GM21447 (cell line): ENCODE results near the gene TMX2.

Source experiments
- ATAC-seq: cut with Tn5 transposase; IDR thresholded peaks from one replicate; pipeline ENCODE4 v1.9.1; 2021; ENCODE audit not compliant: unreplicated experiment

Gene TMX2

DNA sequence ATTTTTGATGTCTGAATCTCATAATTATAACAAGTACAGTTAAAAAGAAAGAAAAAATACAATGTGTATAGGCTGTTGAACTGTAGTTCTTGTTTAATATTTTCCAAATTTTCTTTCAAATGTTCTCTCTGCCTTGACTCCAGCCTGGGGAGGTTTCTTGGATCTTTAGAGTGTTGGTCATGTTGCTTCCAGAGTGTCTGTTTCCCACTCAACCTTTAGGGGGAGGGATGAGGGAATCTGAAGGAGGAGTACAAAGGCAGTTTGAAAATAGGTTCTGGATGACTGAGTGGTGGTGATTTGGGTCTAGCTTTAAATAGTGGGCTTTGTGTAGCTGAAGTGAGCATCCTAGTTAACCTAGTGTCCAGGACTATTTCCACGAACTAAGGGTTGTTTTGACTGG is 51.2 kb downstream of the TMX2 start:
- ATAC-seq: no peak

DNA sequence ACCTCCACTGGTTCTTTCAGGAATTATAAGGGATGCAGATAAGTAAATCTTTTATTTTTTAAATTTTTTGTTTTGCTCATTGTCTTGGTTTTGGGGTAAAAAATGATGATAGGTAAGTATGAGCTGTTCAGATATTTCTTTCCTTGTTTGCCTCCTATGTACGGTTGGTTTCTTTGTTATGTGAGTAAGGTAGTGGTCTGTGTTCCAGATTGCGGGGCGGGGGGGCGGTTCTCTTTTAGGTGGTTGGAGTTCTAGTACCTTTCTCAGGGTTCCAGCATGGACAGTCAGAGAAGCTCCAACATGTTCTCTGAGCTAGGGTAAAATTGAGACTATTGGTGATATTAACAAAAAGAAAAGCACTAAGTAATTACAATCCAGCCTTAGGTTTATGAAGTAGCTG is 51.6 kb downstream of the TMX2 start:
- ATAC-seq: no peak

DNA sequence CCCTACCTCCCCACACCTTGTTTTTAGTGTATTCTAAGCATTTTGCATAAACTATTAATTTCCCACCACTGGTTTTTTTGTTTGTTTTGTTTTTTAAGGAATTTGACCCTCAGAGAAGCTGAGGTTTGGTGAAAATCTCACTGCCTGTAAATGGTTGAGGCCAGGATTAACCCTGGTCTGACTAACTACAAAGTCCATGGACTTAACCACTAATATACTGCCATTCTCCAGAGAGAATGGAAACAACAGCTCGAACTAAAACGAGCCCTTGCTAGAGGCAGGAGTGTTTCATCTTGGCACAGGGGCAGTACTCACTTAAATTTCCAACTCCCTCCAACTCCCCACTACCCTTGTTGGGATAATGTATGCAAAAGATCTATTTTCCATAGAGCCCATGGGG is 52.2 kb downstream of the TMX2 start:
- no peak for ATAC-seq

DNA sequence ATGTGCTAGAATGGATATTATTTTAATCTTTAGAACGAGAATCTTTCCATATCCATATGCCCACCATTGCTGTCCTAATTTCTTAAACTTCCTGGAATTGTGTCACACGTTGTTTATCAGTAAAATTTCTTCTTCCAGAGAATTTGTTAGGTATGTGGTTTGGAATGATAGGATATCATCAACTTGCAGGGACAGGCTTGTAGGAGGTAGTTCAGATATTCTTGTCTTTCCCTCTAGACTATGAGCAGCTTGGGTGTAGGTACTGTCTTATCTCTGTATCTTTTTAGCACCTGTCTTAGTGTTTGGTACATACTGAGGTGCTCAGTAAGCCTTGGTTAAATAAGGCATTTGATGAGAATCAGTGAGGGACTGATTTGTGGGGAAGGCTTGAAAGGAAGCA is 52.6 kb downstream of the TMX2 start:
- ATAC-seq: no peak

DNA sequence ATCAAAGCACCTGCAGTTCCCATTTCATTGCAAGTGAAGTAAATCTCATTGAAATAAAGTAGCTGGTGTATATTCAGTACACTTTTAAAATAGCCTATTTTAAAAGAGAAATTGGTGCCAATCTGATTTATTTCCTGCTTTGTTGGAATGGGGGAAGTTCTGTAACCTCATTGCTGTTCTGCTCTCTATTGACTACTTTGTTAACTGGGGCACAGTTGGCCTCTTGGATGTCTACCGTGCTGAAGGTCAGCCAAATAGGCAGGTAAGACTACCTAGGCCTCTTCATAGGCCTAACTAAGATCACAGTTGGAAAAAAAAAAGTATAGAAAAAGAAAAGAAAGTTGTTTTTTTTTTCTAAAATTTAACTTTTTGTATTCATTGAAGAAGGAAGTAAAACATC is 58.4 kb downstream of the TMX2 start:
- no peak for ATAC-seq

DNA sequence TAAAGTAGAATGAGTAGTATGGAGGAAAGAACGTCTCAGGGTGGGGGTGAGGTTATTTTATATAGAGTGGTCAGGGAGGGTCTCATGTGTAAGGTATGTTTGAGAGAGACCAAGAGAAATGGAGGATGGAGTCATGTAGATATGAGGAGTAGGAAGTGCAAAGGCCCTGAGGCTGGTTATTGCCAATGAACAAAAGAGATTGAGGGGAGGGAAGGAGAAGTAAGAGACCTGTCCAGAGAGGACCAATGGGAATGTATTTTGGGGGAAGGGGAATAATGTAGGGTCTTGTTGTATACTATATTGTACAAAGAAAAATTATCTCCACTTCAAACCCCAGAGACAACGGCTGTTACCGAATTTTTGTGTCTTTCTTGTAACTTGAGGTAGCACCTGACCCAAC is 59.0 kb downstream of the TMX2 start:
- no peak for ATAC-seq

DNA sequence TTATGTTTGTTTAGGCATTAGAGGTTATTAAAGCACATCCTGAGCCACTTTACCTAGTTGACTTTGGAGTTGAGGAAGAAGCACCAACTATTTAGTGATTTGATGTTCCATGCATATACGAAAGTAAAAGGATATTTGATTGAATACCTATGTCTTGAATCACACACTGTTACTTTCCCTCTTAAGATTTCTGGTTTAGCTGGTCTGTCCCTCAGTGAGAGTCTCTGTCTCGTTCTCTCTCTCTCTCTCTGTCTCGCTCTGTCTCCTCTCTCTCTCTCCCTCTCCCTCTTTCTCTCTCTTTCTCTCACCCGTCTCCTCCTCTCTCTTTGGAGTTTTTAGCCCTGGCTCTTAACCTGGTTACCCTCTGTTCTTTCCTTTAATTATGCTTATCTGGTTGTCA is 60.2 kb downstream of the TMX2 start:
- no peak for ATAC-seq

DNA sequence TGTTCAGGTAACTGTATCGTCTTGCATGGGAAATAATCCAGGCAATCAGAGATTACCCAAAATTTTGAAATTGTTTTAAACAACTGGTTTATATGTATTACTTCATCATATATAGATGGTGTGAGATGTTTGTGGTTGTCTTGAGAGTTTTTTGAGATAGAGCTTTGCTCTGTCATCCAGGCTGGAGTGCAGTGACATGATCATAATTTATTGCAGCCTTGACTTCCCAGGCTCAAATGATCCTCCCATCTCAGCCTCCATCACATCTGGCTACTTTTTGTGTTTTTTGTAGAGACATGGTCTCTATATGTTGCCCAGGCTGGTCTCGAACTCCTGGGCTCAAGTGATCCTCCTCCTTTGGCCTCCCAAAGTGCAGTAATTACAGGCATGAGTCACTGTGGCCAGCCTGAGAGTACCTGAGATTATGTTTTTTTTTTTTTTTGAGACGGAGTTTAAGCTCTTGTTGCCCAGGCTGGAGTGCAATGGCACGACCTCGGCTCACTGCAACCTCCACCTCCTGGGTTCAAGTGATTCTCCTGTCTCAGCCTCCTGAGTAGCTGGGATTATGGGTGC is 60.7 kb downstream of the TMX2 start:
- ATAC-seq: no peak

DNA sequence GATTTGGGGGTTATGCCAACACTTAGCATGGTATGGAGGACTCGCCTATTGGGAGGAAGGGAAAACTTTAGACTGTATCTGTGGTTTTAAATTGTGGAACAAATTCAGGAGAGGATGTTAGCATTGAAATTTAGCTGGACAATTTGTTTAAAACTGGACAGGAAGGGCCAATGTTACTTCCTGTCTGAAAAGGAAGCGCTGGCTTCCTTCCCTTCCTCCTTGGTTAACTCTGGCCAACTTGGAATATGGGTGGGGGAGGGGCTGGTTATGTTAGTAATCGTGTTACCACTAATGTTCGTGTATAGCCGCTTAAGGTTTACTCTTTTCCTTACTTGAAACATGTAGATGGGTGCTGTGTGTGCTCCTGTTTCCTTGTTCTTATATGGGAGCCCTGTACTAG is 63.1 kb downstream of the TMX2 start:
- no peak for ATAC-seq

DNA sequence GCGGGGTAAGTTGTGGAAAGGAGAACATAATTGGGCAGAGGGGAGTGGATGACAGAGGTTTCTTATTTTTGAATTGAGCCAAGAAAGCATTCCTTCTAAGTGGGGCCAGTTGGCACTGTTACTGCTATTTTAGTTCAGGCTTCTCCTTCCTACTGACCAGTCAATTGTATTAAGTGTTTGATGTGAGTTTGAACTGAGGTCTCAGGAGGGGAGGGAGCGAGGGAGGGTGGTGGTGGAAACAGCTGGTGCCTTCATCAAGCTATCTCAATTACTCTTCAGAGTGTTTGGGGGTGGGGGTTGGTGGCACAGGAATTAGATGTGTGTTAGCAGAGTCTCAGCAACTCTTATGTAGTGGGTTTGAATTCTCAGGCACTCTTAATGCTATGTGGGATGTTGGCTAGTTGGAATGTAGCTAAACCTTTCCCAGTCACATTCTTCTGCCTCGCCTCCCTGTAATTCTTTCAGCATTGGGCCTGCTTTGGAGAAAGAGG is 63.7 kb downstream of the TMX2 start:
- ATAC-seq: no peak

DNA sequence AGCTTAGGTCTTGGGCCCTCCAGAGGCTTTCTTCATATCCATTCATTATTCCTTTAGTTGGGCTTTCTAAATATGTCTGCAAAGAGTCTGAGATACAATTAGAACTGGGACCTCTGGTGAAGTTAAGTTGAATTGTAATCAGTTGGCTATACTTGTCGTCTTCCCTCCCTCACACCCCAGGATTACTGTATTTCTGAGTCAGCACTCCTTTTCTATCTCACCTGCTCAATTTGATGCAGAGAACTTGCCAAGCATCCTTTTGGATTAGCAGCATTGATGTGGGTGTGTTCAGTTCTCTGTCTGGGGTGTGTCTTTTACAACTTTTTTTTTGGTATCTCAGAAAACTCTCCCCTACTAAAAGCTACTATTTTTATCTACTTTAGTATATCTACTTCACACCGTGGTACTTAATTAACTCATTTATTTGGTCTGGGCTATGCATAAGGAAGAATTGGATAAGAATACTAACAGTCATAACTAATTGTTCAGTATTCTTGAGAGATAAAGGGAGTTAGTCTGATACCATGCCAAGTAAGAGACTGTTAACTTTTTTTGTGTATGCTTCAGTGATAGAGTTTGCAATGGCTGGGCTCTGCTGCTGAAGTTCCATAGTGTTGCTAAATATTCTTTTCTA is 64.3 kb downstream of the TMX2 start:
- ATAC-seq: no peak

DNA sequence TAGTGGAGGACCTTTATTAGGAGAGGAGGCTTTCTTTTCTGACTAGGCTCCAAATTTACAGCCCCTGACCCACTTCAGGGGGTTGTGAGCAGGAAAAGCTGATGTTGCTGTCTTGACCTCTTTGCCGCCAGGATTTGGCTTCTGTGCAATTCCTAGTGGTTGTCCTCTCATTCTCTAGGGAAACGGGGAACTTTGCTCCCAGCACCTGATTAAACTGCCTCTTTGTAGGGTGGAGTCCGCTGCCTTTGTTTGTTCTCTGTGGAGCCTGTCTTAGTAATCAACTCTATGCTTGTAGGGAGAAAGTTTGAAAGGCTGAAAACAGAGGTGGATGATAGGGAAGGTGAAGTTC is 65.5 kb downstream of the TMX2 start:
- no peak for ATAC-seq

DNA sequence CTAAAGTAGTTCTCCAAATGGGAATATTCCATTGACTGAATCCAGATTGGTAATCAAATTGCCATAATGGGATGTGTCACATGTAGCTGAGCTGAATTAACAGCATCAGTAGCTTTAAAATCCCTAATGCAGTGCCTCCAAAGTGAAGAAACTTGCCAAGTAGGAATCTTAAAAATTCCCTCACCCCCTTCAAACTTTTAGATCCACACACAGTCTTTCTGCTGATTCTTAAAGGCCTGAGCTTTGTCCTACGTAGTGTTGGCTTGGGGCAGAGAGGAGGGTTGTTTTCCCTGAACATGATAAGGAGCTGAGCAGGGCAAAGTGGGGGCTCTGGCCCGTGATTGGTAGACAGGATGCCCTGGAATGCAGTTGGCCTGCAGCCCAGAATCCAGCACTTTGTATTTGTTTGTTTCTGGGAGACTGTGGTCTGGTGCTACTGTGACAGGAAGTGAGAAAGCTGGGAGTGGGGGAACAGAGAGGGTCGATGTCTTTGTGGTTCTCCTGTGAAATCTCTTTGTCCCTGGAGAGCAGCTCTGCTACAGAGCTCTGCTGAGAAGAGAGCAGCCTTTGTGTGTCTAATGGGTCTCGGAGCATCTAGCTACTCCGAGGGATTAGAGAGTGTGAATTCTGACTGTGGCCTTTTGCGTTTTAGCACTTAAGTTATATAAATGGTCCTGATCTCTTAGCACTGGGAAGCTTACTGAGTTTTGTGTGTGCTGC is 66.1 kb downstream of the TMX2 start:
- ATAC-seq: no peak

DNA sequence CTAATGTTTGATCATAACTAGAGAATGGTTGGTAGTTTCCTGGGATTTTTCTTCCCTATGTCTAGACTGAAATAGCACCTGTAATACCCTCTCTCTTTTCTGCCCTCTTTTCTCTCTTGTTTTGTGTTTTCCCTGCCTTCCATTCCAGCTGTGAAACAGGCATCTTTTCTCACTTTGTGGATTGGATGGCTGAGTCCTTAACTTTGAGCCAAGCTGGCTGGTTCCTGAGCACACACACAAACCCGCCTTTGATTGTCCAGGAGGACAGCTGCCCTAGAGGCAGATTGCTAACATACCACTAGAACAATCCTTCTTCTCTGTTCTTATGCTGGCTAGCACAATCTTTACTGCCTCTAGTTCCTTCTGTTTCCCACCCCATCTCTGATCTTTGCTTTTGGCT is 66.9 kb downstream of the TMX2 start:
- ATAC-seq: no peak

DNA sequence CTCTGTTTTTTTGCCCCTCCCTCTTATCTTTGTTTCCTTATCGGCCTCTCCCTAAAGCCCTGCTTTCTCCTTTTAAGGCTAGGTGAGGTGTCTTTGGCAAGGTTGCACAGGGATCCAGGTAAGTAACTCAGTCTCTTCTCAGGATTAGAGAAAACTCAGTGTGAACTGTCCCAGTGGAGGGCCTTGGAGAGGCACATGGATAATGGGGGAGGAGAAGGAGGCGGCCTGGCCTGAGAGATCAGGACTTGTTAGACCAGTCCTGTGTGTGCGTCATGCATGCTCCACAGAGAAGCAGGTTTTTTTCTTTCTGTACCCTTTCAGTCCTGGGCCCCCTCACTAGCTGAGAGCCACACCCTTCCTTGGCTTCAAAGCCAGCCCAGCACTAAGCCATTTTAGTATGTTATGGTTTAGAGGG is 69.1 kb downstream of the TMX2 start:
- no peak for ATAC-seq

DNA sequence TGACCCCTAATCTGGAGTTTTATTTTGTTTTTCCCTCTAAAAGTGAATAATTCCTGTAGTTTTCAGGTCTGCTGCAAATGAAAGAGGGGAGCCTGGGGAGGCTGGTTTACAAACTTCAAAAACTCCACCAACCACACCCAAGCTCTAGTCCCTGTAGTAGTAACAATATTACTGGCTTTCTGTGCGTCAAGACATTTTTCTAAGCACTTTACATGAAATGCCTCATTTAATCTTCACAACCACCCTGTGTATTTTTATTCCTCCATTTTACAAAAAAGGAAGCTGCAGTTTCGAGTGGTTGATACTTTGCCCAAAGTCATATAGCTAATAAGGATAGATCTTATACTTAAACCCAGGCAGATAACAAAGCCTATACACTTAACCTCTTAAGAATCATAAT is 72.7 kb downstream of the TMX2 start:
- no peak for ATAC-seq

DNA sequence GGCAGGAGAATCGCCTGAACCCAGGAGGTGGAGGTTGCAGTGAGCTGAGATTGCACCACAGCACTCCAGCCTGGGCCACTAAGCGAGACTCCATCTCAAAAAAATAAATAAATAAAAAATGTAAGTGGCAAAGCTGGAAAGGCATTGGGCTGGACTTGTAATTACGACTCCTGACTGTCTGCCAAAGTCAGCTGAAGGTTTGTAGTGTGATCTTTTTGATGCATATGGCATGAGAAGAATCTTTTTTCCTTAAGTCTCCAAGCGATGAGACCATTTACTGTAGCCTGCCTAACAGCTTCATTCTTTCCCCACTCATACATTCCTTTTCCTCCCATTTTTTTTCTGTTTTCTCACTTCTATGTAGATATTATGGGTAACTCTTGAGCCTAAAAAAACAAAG is 74.0 kb downstream of the TMX2 start:
- no peak for ATAC-seq

DNA sequence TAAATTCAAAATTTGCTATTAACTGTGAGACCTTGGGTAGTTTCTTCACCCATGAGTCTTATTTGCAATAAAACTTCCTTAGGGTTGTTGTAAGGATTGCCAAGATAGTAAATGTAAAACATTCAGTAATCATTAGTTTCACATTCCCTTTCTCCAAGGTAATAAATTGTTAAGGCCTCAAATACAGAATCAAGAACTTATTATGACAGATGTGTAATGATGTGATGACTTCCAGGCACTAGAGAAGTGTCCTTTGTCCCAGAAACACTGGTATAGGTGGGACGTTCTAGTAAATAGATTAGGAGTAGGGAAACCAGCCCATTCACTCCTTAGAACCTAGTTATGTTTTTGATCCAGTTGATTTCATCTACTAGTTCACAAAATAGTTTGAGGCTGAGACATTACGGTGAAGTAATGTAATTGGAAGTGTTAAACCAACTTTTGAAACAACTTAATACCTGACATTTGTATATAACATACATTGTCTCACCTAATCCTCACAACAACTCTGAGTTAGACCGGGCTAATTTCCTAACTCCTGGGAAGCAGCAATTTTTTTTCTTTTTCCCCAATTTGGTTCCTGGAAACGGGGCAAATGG is 74.7 kb downstream of the TMX2 start:
- no peak for ATAC-seq

DNA sequence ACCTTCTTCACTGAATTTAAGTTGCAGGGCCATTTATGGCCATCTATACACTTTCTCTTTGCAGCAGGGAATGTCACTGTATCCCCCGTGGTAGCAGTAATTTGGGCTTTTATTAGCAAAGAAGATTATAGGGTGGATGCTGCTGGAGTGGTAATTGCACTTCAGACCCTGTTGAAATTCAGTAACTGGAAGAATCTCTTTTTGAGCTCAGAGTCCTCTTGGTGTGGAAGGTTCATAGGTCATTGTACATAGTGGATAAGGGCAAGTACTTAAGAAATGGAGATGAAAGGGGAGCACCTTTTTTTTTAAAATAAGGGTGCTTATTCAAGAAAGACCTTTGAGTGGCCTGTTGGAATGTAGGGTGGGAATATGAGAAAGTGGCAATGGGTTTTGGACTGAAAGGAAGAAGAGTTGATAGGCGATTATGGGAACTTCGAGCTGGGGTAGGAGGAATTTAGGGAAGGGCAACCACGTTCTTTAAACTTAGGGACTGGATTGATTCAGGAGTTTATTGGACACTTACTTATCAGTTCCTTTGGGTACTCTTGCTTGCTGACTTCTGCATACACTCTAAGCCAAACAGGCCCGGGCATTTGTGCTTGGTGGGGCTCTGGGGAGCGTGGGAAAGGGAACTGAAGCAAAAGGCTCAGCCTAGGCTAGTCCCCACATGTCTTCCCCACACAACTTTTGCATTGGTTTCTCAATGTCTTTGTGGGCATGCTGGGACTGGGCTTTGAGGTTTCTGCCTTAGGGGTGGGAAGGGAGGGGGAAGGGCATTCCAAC is 75.7 kb downstream of the TMX2 start:
- peak; percentile 38 for ATAC-seq

DNA sequence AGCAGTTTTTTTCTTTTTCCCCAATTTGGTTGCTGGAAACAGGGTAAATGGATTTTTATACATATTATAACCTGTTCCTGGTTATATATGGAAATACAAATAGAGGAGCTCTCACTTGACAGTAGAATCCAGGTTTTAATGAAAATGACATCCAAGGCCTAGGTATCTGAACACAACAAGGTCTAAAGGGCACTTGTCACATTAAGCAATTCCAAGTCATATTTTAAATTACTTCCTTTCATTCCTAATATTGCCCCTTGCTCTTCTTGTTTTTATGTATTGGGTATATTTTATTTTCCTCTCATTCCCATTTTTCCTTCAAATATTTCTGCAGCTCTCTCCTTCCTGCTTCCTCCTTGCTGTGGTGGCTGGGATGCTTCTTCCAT is 76.3 kb downstream of the TMX2 start:
- no peak for ATAC-seq
